HG03457 (cell line): ENCODE results near the gene BPIFB3.
"Not testable (repeated sequence)": the region's sequence is repeated elsewhere in the genome, so short reads cannot be mapped to it uniquely, and the experiment has no call there.

Source experiments
- ATAC-seq: cut with Tn5 transposase; IDR thresholded peaks from one replicate; pipeline ENCODE4 v1.9.1; 2021; ENCODE audit warnings: moderate number of reproducible peaks; ENCODE audit not compliant: unreplicated experiment

Gene BPIFB3

GRCh38 chr20:33027769-33028751, 25.6 kb upstream of the BPIFB3 start:
- no peak for ATAC-seq

- ATAC-seq: no peak
Measured at GRCh38 chr20:33028875-33029274, 24.8 kb upstream of the BPIFB3 start.

GRCh38 chr20:33030076-33030475, 23.6 kb upstream of the BPIFB3 start:
- no peak for ATAC-seq

DNA sequence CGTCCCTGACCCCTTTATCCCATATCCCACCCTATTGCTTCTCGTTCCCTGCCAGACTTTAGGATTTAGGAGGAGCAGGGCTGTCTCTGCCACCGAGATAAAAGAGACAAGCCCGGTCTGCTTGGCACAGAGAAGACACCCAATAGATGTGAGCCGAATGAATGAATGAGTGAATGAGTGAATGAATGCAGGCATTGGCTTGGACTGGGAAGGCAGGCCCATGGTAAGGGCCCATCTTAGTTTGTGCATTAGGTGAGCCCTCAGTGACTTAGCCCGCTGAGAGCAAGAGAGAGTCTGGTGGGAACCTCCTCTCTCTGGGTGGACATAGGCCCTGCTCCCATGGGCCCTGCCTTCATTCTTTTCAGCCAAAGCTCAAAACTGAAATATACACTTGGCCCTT, 23.1 kb upstream of the BPIFB3 start:
- ATAC-seq: no peak

- ATAC-seq: no peak
Measured at GRCh38 chr20:33031531-33031930, 22.2 kb upstream of the BPIFB3 start, which contains the start of gene BPIFB6. Gene BPIFB6 (plus strand): TSS chr20:33031648. CDS start chr20:33031648, 0 bp downstream.

DNA sequence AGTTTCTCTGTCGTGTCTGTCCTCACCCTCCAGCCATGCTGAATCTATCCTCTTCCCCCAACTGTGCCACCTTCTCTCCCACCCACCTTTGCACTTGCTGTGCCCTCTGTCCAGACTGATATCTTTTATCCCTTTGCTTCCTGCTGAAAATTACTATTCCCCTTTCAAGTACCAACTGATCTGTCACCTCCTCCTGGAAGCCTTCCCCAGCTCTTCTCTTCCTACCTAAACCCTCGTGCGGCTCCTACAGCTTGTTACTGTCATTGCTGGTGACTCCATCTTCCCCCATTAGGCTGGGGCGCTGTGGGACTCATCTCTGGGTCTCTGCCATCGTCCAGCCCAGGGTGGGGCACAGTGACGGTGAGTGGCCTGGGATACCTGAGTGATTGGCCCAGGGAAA, 21.1 kb upstream of the BPIFB3 start:
- ATAC-seq: no peak

DNA sequence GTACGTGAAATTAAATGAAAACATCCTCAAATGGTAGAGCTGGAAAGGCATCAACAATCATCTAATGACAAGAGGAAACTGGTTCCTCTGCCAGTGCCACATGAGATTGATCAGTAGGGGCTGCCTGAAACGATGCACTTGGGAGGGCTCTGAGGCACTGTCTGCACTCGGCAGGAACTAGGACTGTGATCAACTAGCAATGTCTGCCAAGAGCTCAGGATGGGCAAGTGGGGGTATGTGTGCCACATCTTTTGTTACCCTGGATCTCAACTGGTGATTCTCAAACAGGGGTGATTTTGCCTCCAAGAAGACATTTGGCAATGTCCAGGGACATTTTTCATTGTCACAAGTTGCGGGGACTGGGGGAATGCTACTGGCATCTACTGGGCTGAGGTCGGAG, 20.3 kb upstream of the BPIFB3 start:
- no peak for ATAC-seq

- no peak for ATAC-seq
Measured at GRCh38 chr20:33034115-33034514, 19.6 kb upstream of the BPIFB3 start.

DNA sequence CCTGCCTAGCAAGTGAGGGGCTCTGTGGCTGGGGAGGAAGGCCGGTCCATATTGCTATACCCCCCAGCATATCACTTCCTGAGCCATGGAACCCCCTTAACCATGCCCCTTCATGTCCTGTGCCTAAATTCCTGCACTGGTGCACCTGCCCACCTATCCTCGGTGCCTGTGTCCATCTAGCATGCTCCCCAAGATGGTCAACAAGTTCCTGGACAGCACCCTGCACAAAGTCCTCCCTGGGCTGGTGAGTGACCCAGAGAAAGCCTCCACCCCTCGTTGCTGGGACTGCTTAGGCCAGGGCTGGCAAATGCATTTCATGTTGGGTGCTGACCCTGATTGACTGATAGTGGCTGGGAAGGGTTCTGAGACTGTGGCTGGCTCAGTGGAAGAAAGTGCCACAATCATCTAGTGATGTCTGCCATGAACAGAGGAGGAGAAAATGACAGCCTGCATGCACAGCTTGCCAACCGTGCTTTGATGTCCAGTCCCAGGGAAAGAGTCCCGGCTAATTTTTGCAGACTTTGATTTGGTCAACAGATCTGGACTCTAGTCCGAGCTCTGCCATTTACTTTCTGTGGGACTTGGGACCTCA, 18.7 kb upstream of the BPIFB3 start:
- no peak for ATAC-seq

DNA sequence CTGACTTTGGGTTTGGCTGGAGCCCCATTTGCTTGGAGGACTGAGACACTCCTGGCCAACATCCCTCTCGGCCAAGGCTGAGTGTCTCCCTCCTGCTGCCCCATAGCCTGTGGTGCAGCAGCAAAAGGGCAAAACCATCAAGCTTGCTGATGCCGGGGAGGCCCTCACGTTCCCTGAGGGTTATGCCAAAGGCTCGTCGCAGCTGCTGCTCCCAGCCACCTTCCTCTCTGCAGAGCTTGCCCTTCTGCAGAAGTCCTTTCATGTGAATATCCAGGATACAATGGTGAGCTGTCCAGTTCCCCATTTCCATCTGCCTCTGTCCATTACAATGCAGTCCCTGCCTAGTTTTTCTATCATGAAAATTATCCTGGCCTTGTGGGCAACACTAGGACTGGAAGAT, 16.2 kb upstream of the BPIFB3 start:
- ATAC-seq: no peak

- ATAC-seq: no peak
Measured at GRCh38 chr20:33038243-33038642, 15.5 kb upstream of the BPIFB3 start.

DNA sequence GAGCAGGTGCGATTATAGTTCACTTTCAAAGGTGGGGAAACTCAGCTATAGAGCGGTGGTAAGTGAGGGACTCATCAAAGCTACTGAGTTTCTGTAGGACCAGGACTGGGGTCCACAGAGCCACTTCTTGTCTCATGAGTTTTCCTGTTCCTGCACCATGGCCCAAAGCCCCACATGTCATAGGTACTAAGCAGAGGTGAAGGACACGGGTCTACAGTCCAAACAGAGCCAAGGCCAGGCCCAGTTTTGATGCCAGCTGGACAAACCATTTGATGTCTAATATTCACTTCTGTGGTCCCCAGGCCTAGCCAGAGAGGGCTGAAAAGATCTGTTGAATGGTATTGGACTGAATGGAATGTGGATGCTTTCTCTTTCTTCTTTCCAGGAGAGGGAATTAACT, 11.3 kb upstream of the BPIFB3 start:
- ATAC-seq: no peak

GRCh38 chr20:33042983-33043730, 10.5 kb upstream of the BPIFB3 start:
- ATAC-seq: no peak

DNA sequence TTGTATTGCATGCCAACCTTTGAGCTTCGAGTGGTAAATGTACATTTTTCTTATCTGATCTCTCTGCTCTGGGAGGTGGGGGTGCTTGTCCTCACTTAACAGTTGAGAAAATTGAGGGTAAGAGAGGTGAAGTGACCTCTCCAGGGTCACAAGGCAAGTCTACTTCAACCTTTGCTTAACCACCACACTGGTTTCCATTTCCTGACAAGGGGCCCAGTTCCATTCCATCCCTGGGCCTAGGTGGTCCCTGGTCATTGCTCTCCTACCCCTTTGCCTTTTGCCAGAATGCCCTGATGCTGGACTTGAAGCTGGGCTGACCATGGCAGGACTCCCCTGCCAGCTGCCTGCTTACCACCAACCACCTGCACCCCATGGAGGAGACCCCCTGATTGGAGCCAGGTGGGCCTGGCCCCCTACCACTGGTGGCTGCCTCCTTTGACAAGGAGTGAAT, 9.9 kb upstream of the BPIFB3 start:
- ATAC-seq: no peak

DNA sequence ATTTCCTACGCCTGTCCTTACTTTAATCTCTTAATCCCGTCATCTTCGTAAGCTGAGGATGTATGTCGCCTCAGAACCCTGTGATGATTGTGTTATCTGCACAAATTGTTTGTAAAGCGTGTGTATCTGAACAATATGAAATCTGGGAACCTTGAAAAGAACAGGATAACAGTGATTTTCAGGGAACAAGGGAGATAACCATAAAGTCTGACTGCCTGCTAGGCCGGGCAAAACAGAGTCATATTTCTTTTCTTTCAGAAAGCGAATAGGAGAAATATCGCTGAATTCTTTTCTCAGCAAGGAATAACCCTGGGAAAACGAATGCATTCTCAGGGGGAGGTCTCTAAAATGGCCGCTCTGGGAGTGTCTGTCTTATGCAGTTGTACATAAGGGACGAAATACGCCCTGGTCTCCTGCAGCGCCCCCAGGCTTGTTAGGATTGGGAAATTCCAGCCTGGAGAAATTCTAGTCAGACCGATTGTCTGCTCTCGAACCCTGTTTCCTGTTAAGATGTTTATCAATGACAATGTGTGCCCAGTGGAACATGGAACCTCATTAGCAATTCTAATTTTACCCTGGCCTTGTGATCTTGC, 8.5 kb upstream of the BPIFB3 start:
- not testable (repeated sequence) for ATAC-seq

- ATAC-seq: no peak
Measured at GRCh38 chr20:33046412-33046811, 7.3 kb upstream of the BPIFB3 start.

- no peak for ATAC-seq
Measured at GRCh38 chr20:33051333-33051732, 2.4 kb upstream of the BPIFB3 start.

DNA sequence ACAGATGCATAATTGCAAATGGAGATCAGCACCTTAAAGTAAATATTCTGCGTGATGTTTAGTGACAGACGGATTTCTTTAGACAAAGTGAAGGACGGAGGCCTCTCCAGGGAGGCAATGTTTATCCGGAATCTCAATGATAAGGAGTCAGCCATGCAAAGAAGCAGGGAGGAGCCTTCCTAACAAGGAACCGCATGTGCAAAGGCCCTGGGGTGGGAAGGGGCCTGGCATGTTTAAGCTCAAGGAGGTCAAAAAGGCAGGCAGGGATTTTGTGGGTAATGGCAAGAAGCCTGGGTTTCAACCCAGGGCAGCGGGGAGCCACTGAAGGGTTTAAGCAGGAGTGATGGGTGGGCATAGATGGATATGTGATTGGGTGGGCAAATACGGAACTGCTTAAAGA, 678 bp downstream of the BPIFB3 start:
- ATAC-seq: no peak

- ATAC-seq: no peak
Measured at GRCh38 chr20:33054791-33055190, 1.1 kb downstream of the BPIFB3 start.

- no peak for ATAC-seq
Measured at GRCh38 chr20:33059136-33059535, 5.4 kb downstream of the BPIFB3 start.
